Stimulated activated CD8-positive, alpha-beta memory T cell treated with anti-CD3 and anti-CD28 coated beads, Interleukin-4, amount 100 ng/mL, for 1 hour (primary cell): ENCODE measurements around the gene SMCO3.

Source experiments
- DNase-seq, 2 donors: peaks; one replicate each; pipeline ENCODE4 v3.0.0-alpha.2; 2020; ENCODE audit warnings: low read depth in 2 of 2, low spot score in 1 of 2

Gene SMCO3

DNA sequence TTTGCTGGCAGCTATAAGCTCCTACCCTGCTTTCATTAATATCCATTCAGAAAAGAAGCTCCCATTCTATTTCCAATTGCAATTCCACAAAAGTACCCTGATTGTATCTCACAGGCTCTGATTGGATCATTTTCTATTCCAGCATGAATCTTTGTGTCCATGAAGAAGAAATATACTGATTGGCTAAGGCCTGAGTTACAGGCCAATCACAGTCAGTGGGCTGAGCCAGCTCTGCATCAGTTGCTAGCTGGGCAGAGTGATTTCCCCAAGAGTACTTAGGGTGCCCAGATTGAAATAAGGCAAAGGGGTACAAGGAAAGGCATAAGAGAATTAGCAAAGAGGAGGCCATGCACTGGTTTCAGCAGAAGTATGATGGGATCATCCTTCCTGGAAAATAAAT is 14.9 kb upstream of the SMCO3 start:
- no peak for DNase-seq

DNA sequence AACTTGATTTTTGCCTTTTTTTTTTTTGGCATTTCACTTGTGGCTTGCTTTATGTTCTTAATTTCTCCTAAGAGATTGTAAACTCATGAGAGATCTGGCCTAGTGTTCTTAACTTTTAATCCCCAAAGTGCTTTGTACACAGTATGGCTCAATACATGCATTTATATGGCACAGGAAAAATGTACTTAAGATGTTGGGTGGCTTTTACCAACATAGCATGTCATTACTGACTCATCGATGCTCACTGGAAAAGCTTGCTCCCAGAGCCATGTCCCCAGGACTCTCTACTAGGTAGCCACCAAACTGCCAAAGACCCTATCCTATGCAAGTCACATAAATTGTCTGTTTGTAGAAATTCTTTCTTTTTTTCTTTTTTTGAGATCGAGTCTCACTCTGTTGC is 13.1 kb upstream of the SMCO3 start:
- no peak for DNase-seq

DNA sequence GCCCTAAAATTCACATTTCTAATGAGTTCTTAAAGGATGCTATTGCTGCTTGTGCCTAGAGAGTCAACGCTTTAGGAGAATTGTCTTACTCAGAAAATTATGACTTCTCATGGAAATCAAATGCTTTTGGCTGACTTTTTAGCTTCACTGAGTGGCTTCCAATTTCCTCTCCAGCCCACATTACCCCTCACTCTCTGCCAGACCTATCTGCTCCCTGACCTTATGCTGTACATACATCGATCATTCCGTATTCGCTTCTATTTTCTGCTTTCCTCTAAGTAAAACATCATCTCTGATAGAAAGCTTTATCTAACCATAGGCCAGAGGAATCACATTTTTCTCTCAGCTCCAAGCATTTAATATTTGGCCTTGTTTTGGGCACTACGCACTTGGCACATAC is 12.5 kb upstream of the SMCO3 start:
- DNase-seq = no peak

DNA sequence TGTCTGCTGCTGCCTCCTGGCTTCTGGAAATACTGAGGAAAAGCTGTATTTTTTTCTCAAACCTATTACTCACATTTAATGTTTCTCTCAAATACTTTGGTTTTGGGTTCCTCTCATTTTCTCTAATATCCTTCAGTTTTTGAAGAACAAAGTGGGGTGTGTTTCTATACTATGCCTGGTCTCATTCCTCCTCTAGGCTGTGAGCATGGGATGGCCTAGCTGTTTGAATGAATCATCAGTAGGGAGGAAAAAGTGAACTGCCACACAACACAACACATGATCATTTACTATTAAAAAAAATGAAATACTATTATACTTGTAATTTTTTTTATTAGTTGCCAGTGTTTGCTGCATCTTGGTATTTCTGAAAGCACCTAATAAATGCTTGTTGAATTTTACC is 11.3 kb upstream of the SMCO3 start:
- DNase-seq = no peak

DNA sequence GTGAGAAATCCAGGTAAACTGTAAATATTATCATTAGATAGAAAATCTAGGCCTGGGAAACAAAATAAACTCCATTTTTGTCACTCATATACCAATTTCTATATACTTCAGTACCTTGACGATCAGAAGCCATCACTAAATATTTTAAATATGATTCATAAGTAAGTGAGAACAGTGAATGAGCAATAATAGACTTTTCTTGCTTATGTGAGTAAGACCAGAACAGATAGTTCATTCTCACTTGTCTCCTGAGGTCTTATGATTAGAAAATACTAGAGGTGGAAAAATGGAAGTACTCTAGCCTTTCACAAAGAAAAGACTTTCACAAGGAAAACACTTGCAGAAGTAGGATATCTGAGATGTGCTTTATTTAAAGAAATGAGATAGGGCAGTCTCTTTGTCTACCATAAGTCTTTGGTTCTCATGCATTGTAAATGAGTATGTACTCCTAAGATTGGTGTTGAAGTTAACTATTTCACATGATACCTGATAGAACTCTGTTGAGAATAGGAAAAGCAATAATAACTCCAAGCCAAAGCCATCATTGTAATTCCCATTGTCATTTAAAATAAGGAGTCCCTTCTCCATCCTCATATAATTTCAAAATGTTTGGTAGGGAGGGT is 10.1 kb upstream of the SMCO3 start:
- DNase-seq = no peak

DNA sequence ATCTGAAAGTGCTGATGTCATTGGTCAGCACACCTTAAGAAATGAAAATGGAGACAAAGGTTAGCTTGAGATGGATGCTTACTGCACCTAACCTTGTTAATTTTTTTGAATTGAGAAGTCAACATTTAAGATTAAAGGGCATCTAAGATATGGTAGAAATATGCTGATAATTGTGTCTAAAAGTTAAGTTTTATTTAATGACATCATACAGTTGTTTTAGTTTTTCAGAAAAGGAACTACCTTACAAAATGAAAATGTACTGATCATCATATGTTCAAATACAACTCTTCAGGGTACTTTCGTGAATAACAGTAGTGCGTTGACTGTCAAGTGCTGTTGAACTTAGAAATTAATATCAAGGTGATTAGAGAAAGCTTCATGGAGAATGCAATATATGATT is 2.5 kb downstream of the SMCO3 start:
- no peak for DNase-seq

DNA sequence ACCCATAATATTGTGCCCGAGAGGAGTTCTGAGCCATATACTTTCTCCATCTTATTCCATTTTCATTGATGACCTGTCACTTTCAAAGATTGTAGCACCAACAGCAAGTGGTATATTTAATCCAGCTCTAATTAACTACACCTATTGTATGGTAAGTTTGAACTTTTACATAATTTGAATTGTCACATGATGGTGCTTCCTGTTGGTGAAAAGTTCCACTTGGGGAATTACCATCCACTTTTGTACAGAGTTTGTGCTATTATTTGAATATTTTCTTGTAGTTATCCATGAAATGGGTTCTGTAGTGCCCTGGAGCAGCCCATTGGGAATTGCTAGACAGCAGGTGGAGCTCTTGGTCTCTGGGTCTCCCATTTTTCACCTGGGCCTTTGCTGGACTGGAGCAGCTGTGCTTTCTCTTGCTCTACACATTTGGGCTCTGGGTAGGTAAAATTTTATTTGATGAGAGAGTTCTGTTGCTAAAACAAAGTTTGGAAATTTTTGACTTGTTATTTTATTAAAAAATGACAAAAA is 3.0 kb downstream of the SMCO3 start:
- no peak for DNase-seq

DNA sequence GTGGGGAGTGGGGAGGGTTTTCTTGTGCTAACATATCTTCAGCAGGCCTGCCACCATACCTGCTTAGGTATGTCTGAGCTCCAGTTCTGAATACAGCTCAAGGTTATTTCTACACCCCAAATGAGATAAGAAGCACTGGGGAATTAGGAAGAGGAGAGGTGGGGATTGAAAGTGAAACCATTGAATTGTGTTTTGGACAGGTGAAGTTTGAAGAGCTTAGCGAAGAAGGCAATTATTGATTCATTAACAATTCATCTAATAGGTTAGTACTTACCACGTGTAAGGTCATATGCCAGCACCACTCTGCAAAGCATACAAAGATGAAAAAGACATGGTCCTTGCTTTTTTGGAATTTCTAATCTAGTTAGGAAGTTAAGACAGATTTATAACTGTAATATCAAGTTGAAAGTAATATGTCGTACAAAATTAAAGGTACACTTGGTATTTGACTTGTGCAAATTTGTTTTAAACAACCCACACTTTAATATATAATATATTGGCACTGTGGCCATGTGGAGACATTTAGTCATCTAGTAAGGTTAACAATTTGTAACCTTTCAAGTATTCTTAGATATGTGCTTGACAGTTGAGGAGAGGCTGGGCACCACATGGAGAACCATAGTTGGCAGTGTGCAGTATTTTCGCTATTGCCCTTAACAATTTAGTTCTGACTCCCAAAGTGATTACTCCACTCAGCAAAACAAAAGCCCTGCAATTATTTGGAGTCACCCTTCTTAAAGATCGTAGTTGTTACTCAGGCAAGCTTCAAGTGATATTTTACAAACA is 3.6 kb downstream of the SMCO3 start:
- no peak for DNase-seq

DNA sequence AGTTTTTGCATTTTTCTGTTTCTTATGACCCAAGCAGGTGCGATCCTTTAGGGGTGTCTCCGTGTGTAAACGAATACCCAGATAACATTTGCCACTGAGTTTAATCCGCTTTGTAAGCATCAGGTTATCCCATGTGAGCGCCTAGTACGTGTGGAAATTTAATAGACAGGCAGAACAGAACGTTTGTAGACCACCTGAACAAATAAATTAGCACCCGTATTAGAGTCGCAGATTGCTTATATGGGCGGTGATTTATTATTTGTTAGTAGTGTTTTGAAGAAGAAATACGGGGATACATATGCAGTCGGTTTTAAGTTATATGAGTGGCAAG is 10.2 kb downstream of the SMCO3 start:
- no peak for DNase-seq

DNA sequence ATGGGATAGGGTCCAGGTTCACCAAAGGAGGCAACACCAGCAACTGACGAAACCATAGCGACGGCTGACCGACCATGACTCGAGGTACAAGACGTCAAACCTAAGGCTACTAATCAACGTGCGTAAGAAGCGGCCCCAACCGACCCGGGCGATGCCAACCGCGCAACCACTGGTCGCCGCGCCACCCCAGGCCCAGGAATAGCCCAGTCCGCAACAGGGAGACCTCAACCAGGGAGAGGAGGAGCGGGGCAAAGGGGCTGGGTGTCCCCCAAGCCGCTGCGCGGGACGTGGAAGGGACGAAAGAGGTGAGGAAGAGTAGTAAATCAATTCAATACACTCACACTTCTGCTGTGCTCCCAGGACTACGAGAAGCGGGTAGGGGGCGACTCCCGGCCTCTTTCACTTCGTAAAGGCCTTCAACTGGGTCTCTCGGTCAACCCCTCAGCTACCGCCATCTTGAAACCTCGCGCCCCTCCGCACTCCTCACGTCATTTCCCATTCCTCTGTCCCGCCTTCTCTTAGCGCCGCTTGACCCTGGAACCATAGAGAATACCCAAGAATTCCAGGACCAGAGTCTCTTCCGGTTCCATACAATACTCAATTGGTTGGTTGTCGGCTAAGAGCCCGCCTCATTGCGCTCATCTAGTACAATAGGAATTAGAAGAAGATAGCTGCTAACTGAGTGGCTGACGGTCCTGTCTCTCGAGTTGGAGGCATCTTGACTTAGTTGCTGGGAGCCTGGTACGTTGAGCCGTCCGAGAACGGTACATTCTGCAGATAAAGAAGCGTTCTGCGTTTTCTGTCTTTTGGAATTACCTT is 10.8 kb downstream of the SMCO3 start, which contains the start of the genes C12orf60 and WBP11:
Gene C12orf60, plus strand, starts transcription at position 660 of the 819 bp plus-strand sequence. CDS start 19,266 bp downstream, outside the sequence.
Gene WBP11, minus strand, starts transcription at position 468 of the 819 bp plus-strand sequence. CDS start 2,095 bp downstream, outside the sequence.
- DNase-seq = peak; percentile 69 to 73

DNA sequence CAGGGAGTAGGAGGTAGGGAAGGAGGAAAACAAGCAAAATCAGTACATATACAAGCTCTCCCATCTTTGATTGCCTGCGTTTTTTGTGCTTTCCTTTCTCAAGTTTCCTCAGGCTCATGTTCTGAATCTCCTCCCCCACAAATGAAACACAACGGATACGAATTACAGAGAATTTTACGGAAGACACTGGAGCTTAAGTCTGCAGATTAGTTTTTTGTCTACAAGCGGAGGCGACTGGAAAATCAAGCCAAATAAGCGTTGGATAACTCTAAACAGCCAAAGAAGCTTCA is 11.3 kb downstream of the SMCO3 start:
- no peak for DNase-seq

DNA sequence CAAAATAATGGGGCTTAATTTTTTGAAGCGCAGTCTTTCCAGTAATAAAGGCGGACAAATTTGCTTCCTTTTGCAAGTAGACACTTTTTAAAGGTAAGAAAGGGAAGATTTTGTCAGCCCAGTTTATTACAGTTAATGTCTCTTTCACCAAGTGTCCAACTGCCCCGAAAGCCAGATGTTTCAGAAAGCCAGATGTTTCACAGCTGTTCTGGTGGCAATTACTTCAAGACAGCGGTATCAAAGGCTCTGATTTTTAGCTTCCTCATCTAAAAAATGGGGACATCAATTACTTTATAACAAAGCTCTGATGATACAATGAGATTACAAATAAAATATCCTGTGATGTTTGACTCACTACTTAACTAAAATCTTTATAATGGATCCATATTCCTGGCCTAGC is 11.7 kb downstream of the SMCO3 start:
- DNase-seq = no peak

DNA sequence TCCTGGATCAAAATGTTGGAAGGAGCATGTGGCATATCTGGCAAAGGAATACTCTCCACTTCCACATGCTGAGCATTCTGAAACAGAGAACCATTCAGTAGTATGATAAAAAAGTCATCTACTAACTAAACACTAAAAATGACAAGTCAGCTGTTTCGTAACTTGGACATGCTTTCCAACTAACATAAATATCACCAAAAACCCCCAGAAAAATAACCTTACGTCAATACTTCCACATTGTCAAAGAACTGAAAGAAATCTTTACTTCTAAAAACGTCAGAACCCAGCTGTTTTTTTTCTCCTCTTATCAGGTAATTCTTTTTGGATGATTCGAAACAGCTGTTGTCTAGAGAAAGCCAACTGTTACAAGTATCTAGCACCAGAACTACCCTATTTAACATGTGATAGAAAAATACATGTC is 18.9 kb downstream of the SMCO3 start:
- DNase-seq = no peak

DNA sequence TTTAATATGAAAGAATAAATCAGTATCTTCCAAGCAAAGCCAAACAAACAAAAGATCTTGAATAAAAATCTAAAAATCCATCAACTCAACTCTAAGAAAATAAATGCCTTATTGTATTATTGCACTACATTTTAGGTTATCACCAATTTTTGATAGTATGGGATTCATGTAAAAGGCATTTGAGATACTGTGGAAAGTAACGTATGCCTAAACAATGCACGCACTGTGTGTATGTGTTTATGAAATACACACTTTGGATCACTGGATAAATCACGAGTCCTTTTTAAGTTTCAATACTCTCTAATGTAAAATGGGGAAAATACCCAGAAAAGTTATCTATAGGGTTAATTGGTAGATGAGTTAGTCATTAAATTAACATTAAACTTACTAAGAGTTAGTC is 28.4 kb downstream of the SMCO3 start:
- DNase-seq = no peak

DNA sequence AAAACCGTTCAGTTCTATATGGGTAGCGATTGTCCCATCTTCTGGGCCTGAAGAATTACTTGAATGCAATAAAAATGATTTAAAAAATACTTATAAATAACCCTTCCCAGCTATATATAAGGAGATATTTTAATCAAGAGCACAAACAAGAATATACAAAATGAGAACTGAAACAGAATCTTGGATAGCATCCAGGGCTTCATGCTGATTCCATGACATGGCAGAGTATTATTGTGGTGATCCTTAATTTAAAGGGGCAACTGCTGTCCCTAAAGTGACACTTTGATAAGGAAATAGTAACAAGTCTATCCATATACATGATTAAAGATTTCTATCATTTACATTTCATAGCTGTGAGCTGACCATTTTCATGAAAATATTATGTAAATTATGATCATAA is 29.5 kb downstream of the SMCO3 start:
- DNase-seq = no peak

DNA sequence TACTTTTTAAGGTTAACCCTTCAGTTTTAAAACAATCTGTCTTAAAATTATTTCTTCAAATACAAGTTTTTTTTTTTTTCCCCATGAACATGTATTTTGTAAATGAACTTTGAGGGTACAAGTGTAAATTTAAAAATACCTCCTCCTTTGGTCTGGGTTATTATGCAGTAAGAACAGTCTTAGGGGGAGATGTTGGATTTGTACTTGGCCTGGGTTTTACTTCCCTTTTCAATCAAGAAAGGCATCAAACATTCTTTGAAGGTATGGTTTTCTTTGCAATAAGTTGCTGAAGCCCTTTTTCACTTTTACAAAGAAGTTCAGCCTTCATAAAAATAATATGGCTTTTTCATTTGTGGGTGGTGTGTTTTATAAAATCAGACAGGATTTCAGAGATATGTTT is 31.2 kb downstream of the SMCO3 start:
- no peak for DNase-seq

DNA sequence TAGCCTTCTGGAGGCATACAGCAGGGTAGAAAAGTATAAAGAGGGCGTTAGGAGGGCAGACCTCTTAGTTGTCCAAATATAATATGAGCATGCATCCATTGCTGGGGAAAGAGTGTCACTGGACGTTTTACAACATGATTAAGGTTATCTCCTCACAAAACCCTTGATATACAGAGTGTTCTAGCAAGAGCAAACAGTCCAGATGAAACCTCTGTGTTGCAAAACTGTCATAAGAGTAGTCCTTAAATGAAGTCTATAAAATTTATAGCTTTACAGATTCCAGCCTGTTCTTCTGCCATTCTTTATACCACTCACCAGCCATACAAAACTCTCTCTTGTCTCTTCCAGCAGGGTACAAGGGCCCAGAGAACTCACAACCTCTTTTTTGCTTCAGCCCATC is 32.4 kb downstream of the SMCO3 start:
- no peak for DNase-seq

DNA sequence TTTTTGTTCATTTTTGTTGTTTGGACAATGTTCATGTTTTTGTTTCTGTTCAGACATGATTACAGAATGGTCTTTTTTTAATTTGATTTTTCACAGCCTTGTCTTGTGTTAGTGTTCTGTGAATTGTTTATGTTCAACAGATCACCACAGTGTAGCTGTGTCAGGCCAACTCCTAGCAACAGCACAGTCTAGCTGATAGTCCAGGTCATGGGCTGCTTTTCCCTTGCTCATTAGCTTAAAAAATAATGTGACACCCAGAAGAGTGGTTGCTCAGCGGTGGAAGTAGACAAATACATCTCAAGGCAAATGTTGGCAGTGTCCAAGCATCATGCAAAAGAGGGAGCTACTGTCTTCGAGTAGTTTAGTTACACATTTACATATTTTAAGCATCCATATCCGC is 33.1 kb downstream of the SMCO3 start:
- DNase-seq = no peak

DNA sequence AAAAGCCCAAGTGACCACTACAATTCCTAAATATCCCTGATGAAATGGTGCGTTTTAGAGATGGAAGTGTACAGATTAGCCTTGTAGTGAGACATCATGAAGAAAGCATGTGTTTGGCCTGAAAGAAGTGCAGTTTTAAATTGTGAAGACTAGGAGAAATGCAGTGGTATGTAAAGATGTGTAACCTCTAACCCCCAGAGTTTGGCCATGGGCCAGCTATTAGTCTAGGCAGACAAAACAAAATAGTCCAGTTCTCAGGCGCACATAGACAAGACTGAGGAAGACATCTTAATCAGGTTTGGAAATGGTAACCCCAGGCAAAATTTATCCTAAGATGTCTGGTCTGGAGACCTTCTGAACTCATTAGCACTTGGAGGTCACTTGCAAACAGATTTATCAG is 34.1 kb downstream of the SMCO3 start:
- DNase-seq = no peak

DNA sequence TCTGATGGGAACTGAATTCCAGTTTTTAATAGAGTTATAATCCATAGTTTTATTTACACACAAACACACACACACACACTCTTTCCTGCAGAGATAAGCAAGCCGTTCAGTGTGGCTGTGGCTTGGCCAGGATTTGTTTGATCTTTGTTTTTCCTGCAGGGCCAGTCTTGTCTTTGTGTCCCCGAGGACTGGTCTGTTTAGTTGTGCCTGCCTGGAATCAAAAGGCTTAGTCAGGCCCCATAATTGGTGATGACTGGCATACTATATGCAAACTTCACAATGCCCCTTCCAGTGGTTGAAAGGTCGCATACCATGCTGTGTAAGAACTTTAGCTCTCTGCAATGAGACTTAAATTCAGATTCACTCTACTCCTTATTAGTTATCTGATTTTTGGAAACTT is 36.7 kb downstream of the SMCO3 start:
- DNase-seq = no peak

DNA sequence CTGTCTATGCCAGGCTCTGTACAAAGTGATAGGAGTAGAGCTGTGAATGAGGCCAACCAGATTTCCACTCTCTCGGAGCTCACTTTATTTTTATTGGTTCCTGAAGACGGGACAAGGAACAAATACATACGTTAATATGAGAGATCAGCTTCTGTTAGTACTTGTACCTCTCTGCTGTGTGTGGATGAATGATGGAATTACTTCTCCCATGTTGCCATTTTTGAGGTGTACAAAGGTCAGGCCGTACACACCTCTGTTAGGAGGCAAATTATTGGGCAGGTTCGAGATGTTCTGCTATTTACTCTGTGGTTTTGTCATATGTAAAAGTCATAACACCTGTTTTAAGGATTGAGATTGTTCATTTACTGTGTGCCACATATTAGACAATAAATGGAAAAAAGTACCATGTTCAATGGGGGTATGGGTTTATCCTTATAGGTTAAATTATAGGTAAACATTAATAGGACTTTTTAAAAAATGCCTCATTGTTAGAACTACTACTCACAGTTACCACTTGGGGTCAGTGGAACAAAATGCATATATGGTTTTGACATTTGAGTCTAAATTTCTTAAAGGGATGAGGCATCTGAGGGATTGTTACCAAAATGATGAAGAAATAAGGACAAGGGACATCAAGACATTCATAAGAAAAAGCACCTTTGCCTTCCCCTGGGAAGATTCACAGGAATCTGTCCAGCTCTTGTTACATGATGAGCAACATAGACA is 37.6 kb downstream of the SMCO3 start:
- DNase-seq = no peak
